GM23338 (cell line): ENCODE data around the gene RAB3GAP2.

Experiments used
- CREB1 ChIP-seq: fragments of 250-450 bp; sonication (Bioruptor Pico); IDR thresholded peaks from 2 replicates; pipeline ENCODE4 v1.5.0; 2020; ENCODE audit warnings: low read depth, mild to moderate bottlenecking, moderate library complexity
- EZH2 ChIP-seq: fragments of 200-600 bp; sonication (generic); IDR thresholded peaks from one replicate; pipeline ENCODE4 v1.8.0; 2017; ENCODE audit warnings: antibody characterized with exemption, mild to moderate bottlenecking, low read depth; ENCODE audit not compliant: unreplicated experiment
- EZH2phosphoT487 ChIP-seq: fragments of 200-600 bp; sonication (generic); IDR thresholded peaks from one replicate; pipeline ENCODE4 v1.8.1; 2018; ENCODE audit warnings: antibody characterized with exemption; ENCODE audit not compliant: unreplicated experiment
- JUNB ChIP-seq: IDR thresholded peaks from one replicate; pipeline ENCODE4 v1.6.1; 2016; ENCODE audit warnings: antibody characterized with exemption; ENCODE audit not compliant: unreplicated experiment
- POLR2AphosphoS5 ChIP-seq: IDR thresholded peaks from 2 replicates; pipeline ENCODE4 v1.6.1; 2016; ENCODE audit warnings: antibody characterized with exemption, low read depth
- TF ChIP-seq, protein P1 (sequence below), 2 experiments: fragments of 200-600 bp in 1 of 2; sonication (generic) in 1 of 2; conservative IDR thresholded peaks; 2 replicates each; pipeline versions ENCODE4 v1.5.1 to v1.6.1; 2016 to 2017; ENCODE audit warnings: antibody characterized with exemption in 2 of 2, low read depth in 2 of 2, mild to moderate bottlenecking in 2 of 2, moderate library complexity in 1 of 2
- TF ChIP-seq, protein P2 (sequence below): fragments of 250-450 bp; sonication (Bioruptor Pico); IDR thresholded peaks from 2 replicates; pipeline ENCODE4 v1.5.0; 2020; ENCODE audit warnings: mild to moderate bottlenecking, moderate library complexity

DNA sequence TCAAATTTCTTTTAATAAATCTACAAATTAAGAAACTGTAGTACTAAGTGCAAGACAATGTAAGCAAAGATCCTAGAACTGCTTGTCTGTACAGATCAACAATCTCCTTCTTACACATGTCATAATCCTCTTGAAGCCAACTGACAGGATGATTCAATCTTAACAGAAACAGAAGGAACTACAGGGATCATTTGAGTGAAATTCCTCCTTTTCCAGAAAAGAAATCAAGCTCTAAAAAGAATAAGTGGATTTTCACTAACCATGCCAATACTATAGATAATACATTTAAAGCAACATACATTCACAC lies 53.2 kb downstream of the RAB3GAP2 start:
- TF ChIP-seq, protein P1, sequence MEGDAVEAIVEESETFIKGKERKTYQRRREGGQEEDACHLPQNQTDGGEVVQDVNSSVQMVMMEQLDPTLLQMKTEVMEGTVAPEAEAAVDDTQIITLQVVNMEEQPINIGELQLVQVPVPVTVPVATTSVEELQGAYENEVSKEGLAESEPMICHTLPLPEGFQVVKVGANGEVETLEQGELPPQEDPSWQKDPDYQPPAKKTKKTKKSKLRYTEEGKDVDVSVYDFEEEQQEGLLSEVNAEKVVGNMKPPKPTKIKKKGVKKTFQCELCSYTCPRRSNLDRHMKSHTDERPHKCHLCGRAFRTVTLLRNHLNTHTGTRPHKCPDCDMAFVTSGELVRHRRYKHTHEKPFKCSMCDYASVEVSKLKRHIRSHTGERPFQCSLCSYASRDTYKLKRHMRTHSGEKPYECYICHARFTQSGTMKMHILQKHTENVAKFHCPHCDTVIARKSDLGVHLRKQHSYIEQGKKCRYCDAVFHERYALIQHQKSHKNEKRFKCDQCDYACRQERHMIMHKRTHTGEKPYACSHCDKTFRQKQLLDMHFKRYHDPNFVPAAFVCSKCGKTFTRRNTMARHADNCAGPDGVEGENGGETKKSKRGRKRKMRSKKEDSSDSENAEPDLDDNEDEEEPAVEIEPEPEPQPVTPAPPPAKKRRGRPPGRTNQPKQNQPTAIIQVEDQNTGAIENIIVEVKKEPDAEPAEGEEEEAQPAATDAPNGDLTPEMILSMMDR (conservative IDR thresholded peaks at IDR 0.05; ENCODE audit: low read depth in 2 of 2): no peak
- TF ChIP-seq POLR2AphosphoS5: no peak
- TF ChIP-seq, protein P2, sequence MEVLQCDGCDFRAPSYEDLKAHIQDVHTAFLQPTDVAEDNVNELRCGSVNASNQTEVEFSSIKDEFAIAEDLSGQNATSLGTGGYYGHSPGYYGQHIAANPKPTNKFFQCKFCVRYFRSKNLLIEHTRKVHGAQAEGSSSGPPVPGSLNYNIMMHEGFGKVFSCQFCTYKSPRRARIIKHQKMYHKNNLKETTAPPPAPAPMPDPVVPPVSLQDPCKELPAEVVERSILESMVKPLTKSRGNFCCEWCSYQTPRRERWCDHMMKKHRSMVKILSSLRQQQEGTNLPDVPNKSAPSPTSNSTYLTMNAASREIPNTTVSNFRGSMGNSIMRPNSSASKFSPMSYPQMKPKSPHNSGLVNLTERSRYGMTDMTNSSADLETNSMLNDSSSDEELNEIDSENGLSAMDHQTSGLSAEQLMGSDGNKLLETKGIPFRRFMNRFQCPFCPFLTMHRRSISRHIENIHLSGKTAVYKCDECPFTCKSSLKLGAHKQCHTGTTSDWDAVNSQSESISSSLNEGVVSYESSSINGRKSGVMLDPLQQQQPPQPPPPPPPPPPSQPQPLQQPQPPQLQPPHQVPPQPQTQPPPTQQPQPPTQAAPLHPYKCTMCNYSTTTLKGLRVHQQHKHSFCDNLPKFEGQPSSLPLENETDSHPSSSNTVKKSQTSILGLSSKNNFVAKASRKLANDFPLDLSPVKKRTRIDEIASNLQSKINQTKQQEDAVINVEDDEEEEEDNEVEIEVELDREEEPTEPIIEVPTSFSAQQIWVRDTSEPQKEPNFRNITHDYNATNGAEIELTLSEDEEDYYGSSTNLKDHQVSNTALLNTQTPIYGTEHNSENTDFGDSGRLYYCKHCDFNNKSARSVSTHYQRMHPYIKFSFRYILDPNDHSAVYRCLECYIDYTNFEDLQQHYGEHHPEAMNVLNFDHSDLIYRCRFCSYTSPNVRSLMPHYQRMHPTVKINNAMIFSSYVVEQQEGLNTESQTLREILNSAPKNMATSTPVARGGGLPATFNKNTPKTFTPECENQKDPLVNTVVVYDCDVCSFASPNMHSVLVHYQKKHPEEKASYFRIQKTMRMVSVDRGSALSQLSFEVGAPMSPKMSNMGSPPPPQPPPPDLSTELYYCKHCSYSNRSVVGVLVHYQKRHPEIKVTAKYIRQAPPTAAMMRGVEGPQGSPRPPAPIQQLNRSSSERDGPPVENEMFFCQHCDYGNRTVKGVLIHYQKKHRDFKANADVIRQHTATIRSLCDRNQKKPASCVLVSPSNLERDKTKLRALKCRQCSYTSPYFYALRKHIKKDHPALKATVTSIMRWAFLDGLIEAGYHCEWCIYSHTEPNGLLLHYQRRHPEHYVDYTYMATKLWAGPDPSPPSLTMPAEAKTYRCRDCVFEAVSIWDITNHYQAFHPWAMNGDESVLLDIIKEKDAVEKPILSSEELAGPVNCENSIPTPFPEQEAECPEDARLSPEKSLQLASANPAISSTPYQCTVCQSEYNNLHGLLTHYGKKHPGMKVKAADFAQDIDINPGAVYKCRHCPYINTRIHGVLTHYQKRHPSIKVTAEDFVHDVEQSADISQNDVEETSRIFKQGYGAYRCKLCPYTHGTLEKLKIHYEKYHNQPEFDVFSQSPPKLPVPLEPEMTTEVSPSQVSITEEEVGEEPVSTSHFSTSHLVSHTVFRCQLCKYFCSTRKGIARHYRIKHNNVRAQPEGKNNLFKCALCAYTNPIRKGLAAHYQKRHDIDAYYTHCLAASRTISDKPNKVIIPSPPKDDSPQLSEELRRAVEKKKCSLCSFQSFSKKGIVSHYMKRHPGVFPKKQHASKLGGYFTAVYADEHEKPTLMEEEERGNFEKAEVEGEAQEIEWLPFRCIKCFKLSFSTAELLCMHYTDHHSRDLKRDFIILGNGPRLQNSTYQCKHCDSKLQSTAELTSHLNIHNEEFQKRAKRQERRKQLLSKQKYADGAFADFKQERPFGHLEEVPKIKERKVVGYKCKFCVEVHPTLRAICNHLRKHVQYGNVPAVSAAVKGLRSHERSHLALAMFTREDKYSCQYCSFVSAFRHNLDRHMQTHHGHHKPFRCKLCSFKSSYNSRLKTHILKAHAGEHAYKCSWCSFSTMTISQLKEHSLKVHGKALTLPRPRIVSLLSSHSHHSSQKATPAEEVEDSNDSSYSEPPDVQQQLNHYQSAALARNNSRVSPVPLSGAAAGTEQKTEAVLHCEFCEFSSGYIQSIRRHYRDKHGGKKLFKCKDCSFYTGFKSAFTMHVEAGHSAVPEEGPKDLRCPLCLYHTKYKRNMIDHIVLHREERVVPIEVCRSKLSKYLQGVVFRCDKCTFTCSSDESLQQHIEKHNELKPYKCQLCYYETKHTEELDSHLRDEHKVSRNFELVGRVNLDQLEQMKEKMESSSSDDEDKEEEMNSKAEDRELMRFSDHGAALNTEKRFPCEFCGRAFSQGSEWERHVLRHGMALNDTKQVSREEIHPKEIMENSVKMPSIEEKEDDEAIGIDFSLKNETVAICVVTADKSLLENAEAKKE (CRISPR knock-in tag): no peak
- TF ChIP-seq EZH2phosphoT487: no peak
- TF ChIP-seq CREB1: no peak
- TF ChIP-seq EZH2: no peak
- TF ChIP-seq JUNB: no peak
